Fibroblast of villous mesenchyme (primary cell): ENCODE measurements around the gene SEPTIN8. TPM values are rescaled to one million over a fixed set of nuclear protein-coding genes. Genes with fewer than 3 reads are reported as not detected.
A peak's percentile ranks its signal among the peaks of the same experiment; 100 is the strongest.

Experiments used
- DNase-seq: peaks from one replicate; pipeline ENCODE4 v3.0.0-alpha.2; 2010; ENCODE audit warnings: low read depth
- H3K4me3 ChIP-seq: 2 replicates; pipeline ENCODE4 v1.5.1; 2011; ENCODE audit warnings: low read depth, mild to moderate bottlenecking, low read length
- CTCF ChIP-seq: IDR thresholded peaks from 2 replicates; pipeline ENCODE4 v1.5.1; 2012; ENCODE audit warnings: low read depth, mild to moderate bottlenecking, low read length; ENCODE audit not compliant: insufficient read depth
- total RNA-seq: library from RNA; depleted of rRNA; stranded (reverse); fragments of >200 nt; gene quantifications from 2 replicates; pipeline ENCODE4 v1.2.3, GENCODE V29; 2012

The SEPTIN8 gene
- total RNA-seq, 1 donor: 51.4 TPM

- no peak for TF ChIP-seq CTCF
- no peak overlapping the region for H3K4me3 ChIP-seq
- DNase-seq: no peak
These were observed 12.2 kb upstream of the SEPTIN8 start for GRCh38 chr5:132788990-132789886.

- DNase-seq: no peak
- TF ChIP-seq CTCF: no peak
- H3K4me3 ChIP-seq: no peak overlapping the region
These were observed 11.5 kb upstream of the SEPTIN8 start for GRCh38 chr5:132788508-132788907.

- H3K4me3 ChIP-seq: no peak overlapping the region
- TF ChIP-seq CTCF: no peak
- no peak for DNase-seq
These were observed 10.0 kb upstream of the SEPTIN8 start for GRCh38 chr5:132787076-132787475.

GRCh38 chr5:132785864-132786263 is 8.8 kb upstream of the SEPTIN8 start:
- TF ChIP-seq CTCF: no peak
- DNase-seq: no peak
- no peak overlapping the region for H3K4me3 ChIP-seq

- TF ChIP-seq CTCF: no peak
- DNase-seq: no peak
These were observed 8.3 kb upstream of the SEPTIN8 start for GRCh38 chr5:132785365-132785764.

GRCh38 chr5:132782101-132782500 is 5.1 kb upstream of the SEPTIN8 start:
- H3K4me3 ChIP-seq: no peak overlapping the region
- no peak for TF ChIP-seq CTCF
- peak; percentile 36 for DNase-seq

More at GRCh38 chr5:132785365-132785764, 8.3 kb upstream of the SEPTIN8 start:
- H3K4me3 ChIP-seq: no peak overlapping the region

GRCh38 chr5:132781029-132781428 is 4.0 kb upstream of the SEPTIN8 start:
- DNase-seq: no peak

More at GRCh38 chr5:132781029-132781428, 4.0 kb upstream of the SEPTIN8 start:
- no peak overlapping the region for H3K4me3 ChIP-seq
- TF ChIP-seq CTCF: no peak
